Measurements from ENCODE around the gene VCAM1. TPM values are rescaled to one million over a fixed set of nuclear protein-coding genes. Genes with fewer than 3 reads are reported as not detected.
"Not testable (repeated sequence)": the region's sequence is repeated elsewhere in the genome, so short reads cannot be mapped to it uniquely, and the experiment has no call there.

Gene VCAM1
- total RNA-seq, 1 experiment from 2014 or later, result not detected

DNA sequence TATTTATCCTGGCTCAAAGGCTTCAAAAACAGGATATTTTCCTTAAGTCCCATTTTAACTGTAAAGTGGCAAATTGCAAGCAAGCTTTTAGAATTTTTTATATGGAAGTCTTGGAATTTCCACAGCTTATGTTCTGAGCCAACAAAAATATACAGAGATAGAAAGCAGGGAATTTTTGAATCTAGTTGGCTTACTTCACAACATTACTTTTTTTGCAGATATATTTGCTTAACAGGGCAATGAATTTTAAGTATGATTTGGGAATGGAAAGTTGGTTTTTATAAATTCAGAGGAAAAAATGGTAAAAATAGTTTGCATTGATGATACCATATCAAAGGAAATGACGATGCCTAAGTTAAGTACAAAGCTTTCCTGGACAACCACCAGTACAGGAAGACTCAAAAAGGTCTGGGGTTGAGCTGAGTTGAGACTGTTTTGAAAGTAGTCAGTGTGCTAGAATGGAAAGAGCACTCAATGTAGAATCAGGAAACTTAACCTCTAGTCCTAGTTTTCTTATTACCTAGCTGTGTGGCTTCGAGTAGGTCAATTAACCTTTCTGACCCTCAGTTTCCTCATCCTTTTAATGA is 11.0 kb upstream of the VCAM1 start:
- Mint-ChIP-seq H3K27ac (no peak overlapping the region), H3K27me3 (ENCODE audit: low read depth) (no peaks in the 10 kb centered on the region), H3K4me3 (no peak overlapping the region), H3K36me3 (no peaks in the 10 kb centered on the region), H3K4me1 (no peaks in the 10 kb centered on the region), H3K9me3 (peaks cover 21% of the 10 kb centered on the region)
- ChIA-PET CTCF (no interaction called here), POLR2A (no interaction called here)
- DNase-seq (ENCODE audit: low spot score), result no peak
- no peak for ATAC-seq
- TF ChIP-seq KAT7 (CRISPR knock-in tag; IDR thresholded peaks at IDR 0.05; ENCODE audit: borderline replicate concordance) (no peak), ELF4 (CRISPR knock-in tag; IDR thresholded peaks at IDR 0.05; ENCODE audit: low read depth) (no peak), ESRRA (CRISPR knock-in tag; IDR thresholded peaks at IDR 0.05; ENCODE audit: borderline replicate concordance) (no peak), ZNF671 (CRISPR knock-in tag; IDR thresholded peaks at IDR 0.05) (no peak)

DNA sequence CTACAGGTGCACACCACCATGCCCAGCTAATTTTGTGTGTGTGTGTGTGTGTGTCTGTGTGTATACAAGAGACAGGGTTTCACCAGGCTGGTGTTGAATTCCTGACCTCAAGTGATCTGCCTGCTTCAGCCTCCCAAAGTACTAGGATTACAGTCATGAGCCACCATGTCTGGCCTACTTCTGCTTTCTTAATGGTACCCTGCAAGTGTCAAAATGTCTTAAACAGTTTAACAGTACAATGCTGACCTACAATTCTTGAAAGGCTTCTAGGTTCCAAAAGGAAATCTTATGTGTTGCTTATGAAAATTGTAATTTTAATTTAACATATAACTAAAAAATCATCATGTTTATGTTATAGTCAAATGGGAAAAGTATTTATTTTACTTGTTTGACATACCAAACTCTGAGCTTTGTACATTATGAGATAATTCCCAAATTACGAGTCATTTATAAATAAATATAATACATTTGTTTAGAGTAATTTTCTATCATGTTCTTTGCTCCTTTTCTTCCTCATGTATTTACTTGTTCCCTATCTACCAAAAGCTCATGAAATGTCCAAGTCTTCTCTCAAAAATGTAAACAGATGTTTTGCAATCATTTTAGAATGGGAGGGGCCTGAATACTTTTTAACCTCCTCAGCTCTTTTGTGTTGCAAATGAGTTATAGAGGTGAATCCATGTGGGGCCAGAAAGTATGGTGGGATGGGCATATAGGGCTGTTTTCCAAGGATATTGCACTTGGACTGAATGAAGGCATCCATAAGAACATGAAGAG is 8.4 kb upstream of the VCAM1 start:
- Mint-ChIP-seq H3K4me3 (no peak overlapping the region), H3K27ac (no peak overlapping the region), H3K27me3 (ENCODE audit: low read depth) (no peaks in the 10 kb centered on the region), H3K9me3 (peaks cover 21% of the 10 kb centered on the region), H3K36me3 (no peaks in the 10 kb centered on the region), H3K4me1 (no peaks in the 10 kb centered on the region)
- TF ChIP-seq ZNF121 (CRISPR knock-in tag; IDR thresholded peaks at IDR 0.05) (no peak), OVOL2 (CRISPR knock-in tag; IDR thresholded peaks at IDR 0.05; ENCODE audit: borderline replicate concordance) (no peak)
- TF ChIP-seq, protein P1, sequence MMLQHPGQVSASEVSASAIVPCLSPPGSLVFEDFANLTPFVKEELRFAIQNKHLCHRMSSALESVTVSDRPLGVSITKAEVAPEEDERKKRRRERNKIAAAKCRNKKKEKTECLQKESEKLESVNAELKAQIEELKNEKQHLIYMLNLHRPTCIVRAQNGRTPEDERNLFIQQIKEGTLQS (CRISPR knock-in tag; conservative IDR thresholded peaks at IDR 0.05), result no peak
- POLR2A ChIA-PET, result no interaction called here
- no peak for ATAC-seq
- CTCF ChIA-PET, result no interaction called here
- no peak for DNase-seq (ENCODE audit: low spot score)

DNA sequence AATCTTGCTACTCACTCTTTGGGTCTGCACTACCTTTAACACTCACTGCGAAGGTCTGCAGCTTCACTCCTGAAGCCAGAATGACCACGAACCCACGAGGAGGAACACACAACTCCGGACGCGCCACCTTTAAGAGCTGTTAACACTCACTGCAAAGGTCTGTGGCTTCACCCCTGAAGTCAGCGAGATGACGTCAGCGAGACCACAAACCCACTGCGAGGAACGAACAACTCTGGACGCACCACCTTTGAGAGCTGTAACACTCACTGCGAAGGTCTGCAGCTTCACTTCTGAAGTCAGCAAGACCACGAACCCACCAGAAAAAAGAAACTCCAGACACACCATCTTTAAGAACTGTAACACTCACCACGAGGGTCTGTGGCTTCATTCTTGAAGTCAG is 6.5 kb upstream of the VCAM1 start:
- H3K27ac Mint-ChIP-seq; H3K36me3 Mint-ChIP-seq; H3K27me3 Mint-ChIP-seq (ENCODE audit: low read depth); DNase-seq (ENCODE audit: low spot score); POLR2A ChIA-PET; ATAC-seq; H3K4me1 Mint-ChIP-seq; H3K4me3 Mint-ChIP-seq: not testable (repeated sequence)
- peaks cover 21% of the 10 kb centered on the region for H3K9me3 Mint-ChIP-seq
- CTCF ChIA-PET, result interaction anchor here (0.9 kb wide), 1 partner anchor 37 kb away, joined by 3 read pairs; no protein-coding TSS in a partner anchor

DNA sequence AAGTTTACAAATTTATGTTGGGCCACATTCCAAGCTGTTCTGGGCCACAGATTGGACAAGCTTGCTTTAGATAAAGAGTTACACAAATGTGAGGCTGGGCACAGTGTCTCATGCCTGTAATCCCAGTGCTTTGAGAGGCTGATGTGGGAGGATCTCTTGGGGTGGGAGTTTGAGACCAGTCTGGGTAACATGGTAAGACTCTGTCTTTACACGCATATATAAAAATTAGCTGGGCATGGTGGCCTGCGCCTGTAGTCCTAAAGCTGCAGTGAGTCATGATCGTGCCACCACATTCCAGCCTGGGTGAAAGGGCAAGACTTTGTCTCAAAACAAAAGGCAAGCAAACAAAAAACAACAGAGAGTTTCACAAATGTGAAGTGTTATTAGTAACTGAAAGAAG is 5.9 kb upstream of the VCAM1 start:
- ATAC-seq (no peak), DNase-seq (ENCODE audit: low spot score) (no peak)
- H3K27me3 Mint-ChIP-seq (ENCODE audit: low read depth), result no peaks in the 10 kb centered on the region
- ChIA-PET POLR2A (no interaction called here), CTCF (no interaction called here)
- H3K36me3 Mint-ChIP-seq, result no peaks in the 10 kb centered on the region
- no peak overlapping the region for H3K27ac Mint-ChIP-seq
- H3K4me3 Mint-ChIP-seq, result no peak overlapping the region
- H3K4me1 Mint-ChIP-seq, result no peaks in the 10 kb centered on the region
- peaks cover 21% of the 10 kb centered on the region for H3K9me3 Mint-ChIP-seq
- TF ChIP-seq ESRRA (CRISPR knock-in tag; IDR thresholded peaks at IDR 0.05; ENCODE audit: borderline replicate concordance) (no peak), TCF7 (CRISPR knock-in tag; IDR thresholded peaks at IDR 0.05; ENCODE audit: low read depth) (no peak), FOXJ3 (CRISPR knock-in tag; IDR thresholded peaks at IDR 0.05; ENCODE audit: borderline replicate concordance) (no peak), NR1H2 (CRISPR knock-in tag; IDR thresholded peaks at IDR 0.05) (no peak), ETV6 (CRISPR knock-in tag; IDR thresholded peaks at IDR 0.05) (no peak), ZNF423 (CRISPR knock-in tag; IDR thresholded peaks at IDR 0.05) (no peak), ZNF121 (CRISPR knock-in tag; IDR thresholded peaks at IDR 0.05) (no peak), JUN (CRISPR knock-in tag; IDR thresholded peaks at IDR 0.05) (no peak), RELA (CRISPR knock-in tag; IDR thresholded peaks at IDR 0.05; ENCODE audit: borderline replicate concordance) (no peak), FOXP1 (CRISPR knock-in tag; IDR thresholded peaks at IDR 0.05; ENCODE audit: borderline replicate concordance) (no peak)
- TF ChIP-seq, protein P2, sequence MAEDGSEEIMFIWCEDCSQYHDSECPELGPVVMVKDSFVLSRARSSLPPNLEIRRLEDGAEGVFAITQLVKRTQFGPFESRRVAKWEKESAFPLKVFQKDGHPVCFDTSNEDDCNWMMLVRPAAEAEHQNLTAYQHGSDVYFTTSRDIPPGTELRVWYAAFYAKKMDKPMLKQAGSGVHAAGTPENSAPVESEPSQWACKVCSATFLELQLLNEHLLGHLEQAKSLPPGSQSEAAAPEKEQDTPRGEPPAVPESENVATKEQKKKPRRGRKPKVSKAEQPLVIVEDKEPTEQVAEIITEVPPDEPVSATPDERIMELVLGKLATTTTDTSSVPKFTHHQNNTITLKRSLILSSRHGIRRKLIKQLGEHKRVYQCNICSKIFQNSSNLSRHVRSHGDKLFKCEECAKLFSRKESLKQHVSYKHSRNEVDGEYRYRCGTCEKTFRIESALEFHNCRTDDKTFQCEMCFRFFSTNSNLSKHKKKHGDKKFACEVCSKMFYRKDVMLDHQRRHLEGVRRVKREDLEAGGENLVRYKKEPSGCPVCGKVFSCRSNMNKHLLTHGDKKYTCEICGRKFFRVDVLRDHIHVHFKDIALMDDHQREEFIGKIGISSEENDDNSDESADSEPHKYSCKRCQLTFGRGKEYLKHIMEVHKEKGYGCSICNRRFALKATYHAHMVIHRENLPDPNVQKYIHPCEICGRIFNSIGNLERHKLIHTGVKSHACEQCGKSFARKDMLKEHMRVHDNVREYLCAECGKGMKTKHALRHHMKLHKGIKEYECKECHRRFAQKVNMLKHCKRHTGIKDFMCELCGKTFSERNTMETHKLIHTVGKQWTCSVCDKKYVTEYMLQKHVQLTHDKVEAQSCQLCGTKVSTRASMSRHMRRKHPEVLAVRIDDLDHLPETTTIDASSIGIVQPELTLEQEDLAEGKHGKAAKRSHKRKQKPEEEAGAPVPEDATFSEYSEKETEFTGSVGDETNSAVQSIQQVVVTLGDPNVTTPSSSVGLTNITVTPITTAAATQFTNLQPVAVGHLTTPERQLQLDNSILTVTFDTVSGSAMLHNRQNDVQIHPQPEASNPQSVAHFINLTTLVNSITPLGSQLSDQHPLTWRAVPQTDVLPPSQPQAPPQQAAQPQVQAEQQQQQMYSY (CRISPR knock-in tag; IDR thresholded peaks at IDR 0.05), result no peak
- TF ChIP-seq, protein P3, sequence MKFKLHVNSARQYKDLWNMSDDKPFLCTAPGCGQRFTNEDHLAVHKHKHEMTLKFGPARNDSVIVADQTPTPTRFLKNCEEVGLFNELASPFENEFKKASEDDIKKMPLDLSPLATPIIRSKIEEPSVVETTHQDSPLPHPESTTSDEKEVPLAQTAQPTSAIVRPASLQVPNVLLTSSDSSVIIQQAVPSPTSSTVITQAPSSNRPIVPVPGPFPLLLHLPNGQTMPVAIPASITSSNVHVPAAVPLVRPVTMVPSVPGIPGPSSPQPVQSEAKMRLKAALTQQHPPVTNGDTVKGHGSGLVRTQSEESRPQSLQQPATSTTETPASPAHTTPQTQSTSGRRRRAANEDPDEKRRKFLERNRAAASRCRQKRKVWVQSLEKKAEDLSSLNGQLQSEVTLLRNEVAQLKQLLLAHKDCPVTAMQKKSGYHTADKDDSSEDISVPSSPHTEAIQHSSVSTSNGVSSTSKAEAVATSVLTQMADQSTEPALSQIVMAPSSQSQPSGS (CRISPR knock-in tag; IDR thresholded peaks at IDR 0.05; ENCODE audit: borderline replicate concordance, low read depth), result no peak
- TF ChIP-seq, protein P1 (CRISPR knock-in tag; conservative IDR thresholded peaks at IDR 0.05), result no peak
- TF ChIP-seq, protein P4, sequence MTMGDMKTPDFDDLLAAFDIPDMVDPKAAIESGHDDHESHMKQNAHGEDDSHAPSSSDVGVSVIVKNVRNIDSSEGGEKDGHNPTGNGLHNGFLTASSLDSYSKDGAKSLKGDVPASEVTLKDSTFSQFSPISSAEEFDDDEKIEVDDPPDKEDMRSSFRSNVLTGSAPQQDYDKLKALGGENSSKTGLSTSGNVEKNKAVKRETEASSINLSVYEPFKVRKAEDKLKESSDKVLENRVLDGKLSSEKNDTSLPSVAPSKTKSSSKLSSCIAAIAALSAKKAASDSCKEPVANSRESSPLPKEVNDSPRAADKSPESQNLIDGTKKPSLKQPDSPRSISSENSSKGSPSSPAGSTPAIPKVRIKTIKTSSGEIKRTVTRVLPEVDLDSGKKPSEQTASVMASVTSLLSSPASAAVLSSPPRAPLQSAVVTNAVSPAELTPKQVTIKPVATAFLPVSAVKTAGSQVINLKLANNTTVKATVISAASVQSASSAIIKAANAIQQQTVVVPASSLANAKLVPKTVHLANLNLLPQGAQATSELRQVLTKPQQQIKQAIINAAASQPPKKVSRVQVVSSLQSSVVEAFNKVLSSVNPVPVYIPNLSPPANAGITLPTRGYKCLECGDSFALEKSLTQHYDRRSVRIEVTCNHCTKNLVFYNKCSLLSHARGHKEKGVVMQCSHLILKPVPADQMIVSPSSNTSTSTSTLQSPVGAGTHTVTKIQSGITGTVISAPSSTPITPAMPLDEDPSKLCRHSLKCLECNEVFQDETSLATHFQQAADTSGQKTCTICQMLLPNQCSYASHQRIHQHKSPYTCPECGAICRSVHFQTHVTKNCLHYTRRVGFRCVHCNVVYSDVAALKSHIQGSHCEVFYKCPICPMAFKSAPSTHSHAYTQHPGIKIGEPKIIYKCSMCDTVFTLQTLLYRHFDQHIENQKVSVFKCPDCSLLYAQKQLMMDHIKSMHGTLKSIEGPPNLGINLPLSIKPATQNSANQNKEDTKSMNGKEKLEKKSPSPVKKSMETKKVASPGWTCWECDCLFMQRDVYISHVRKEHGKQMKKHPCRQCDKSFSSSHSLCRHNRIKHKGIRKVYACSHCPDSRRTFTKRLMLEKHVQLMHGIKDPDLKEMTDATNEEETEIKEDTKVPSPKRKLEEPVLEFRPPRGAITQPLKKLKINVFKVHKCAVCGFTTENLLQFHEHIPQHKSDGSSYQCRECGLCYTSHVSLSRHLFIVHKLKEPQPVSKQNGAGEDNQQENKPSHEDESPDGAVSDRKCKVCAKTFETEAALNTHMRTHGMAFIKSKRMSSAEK (CRISPR knock-in tag; IDR thresholded peaks at IDR 0.05; ENCODE audit: borderline replicate concordance), result no peak
